AG04450 (cell line): ENCODE results near the gene OPCML. TPM values are rescaled to one million over a fixed set of nuclear protein-coding genes. Genes with fewer than 3 reads are reported as not detected.

Source experiments
- CTCF ChIA-PET: fragments of 300-600, 350-600 bp; formaldehyde crosslinking; extraction: SDS; loops from one replicate; lab custom pipeline; 2022; ENCODE audit warnings: antibody characterized with exemption, inconsistent platforms; lab: Charles Lee
- POLR2A ChIA-PET: fragments of 350-600 bp; formaldehyde crosslinking; extraction: SDS; loops from one replicate; lab custom pipeline; 2021; ENCODE audit warnings: antibody characterized with exemption, inconsistent platforms; lab: Yijun Ruan, JAX
- DNase-seq: peaks from one replicate; pipeline ENCODE4 v3.0.0-alpha.2; 2011; ENCODE audit warnings: low read depth, low spot score
- H3K27ac ChIP-seq: one replicate; pipeline ENCODE4 v1.5.1; 2012; ENCODE audit warnings: low read depth, low read length, control low read depth
- H3K27me3 ChIP-seq: one replicate; pipeline ENCODE4 v1.6.0; 2012; ENCODE audit warnings: low read length; ENCODE audit not compliant: control insufficient read depth, insufficient read depth
- H3K4me3 ChIP-seq: 2 replicates; pipeline ENCODE4 v1.5.1; 2011; ENCODE audit warnings: mild to moderate bottlenecking, low read depth, low read length, control low read depth
- H3K9me3 ChIP-seq: 2 replicates; pipeline ENCODE4 v1.5.1; 2012; ENCODE audit warnings: low read length; ENCODE audit not compliant: control insufficient read depth, insufficient read depth
- CTCF ChIP-seq: IDR thresholded peaks from 2 replicates; pipeline ENCODE4 v1.5.1; 2011; ENCODE audit warnings: low read depth, low read length, control low read depth, inconsistent platforms
- polyA plus RNA-seq: library from polyadenylated mRNA; depleted of rRNA; stranded (reverse); fragments of >200 nt; gene quantifications from 2 replicates; pipeline ENCODE4 v1.2.3, GENCODE V29; 2011

OPCML gene
- polyA plus RNA-seq, 1 experiment: 1.1 TPM

DNA sequence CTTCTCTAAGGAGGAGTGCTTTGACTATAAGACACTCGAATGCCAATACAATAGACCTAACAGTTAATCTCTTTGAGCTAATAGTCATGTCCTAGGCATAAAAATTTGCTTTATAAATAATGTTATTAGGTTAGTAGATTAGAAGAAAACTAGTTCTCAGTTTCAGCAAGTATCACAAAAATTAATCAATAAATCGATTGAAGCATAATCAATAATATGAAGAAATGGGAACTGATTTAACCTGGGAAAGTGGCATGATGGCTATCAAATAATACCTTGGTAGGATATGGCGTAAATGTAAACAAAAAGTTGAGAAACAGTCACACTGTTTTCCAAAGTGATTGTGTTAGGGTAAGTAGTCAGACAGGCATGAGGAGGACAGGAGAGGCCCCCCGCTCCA is 676.3 kb downstream of the OPCML start:
- Histone ChIP-seq H3K9me3 (peaks cover 3% of the 10 kb centered on the region; the same call in 1 of the 2 replicates), H3K27ac (no peak overlapping the region), H3K4me3 (no peak overlapping the region), H3K27me3 (no peaks in the 10 kb centered on the region)
- ChIA-PET POLR2A (no interaction called here), CTCF (no interaction called here)
- no peak for DNase-seq
- TF ChIP-seq CTCF: no peak

DNA sequence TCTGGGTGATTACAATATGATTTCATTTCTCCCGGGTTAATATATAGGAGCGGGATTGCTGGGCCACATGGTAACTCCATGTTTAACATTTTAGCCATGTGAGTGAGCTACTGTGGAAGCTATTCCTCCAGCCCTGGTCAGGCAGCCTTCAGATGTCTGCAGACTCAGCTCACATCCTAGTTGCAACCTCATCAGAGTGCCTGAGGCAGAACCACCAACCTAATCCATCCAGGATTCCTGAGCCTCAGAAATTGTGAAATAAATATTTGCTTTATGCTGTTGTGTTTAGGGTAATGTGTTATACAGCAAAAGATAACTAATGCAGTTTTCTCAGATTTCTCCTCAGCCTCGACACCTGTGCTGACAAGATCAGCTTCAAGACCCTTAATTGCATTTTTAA is 676.8 kb downstream of the OPCML start:
- Histone ChIP-seq H3K9me3 (peaks cover 3% of the 10 kb centered on the region; the same call in 1 of the 2 replicates), H3K27ac (no peak overlapping the region), H3K27me3 (no peaks in the 10 kb centered on the region), H3K4me3 (no peak overlapping the region)
- no peak for DNase-seq
- no peak for TF ChIP-seq CTCF
- ChIA-PET CTCF (no interaction called here), POLR2A (no interaction called here)

GRCh38 chr11:132853886-132854285 is 678.4 kb downstream of the OPCML start:
- CTCF ChIA-PET: interaction anchor here (0.6 kb wide), 1 partner anchor 67 kb away, joined by 3 read pairs; no protein-coding TSS in a partner anchor
- POLR2A ChIA-PET: no interaction called here
- no peak for DNase-seq
- Histone ChIP-seq H3K4me3 (no peak overlapping the region), H3K9me3 (peaks cover 3% of the 10 kb centered on the region; the same call in 1 of the 2 replicates), H3K27me3 (no peaks in the 10 kb centered on the region), H3K27ac (no peak overlapping the region)
- TF ChIP-seq CTCF: no peak

DNA sequence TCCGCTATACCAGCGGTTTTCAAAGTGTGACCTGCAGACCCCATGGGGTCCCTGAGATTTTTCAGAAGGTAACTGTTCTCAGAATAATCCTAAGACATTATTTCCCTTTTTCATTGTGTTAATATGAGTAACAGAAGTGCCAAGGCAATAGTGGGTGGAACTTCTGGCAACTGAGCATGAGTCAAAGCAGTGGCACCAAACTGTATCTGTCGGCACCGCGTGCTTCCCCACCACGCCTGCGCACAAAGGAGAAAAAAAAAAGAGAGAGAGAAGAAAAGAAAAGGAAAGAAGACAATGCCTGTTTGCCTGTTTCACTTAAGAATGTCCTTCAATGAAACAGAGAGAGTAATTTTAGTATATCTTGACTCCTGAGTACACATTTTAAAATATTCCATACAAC is 679.9 kb downstream of the OPCML start:
- no peak for TF ChIP-seq CTCF
- Histone ChIP-seq H3K4me3 (no peak overlapping the region), H3K9me3 (peaks cover 3% of the 10 kb centered on the region; the same call in 1 of the 2 replicates), H3K27ac (no peak overlapping the region), H3K27me3 (no peaks in the 10 kb centered on the region)
- POLR2A ChIA-PET: no interaction called here
- no peak for DNase-seq
- CTCF ChIA-PET: no interaction called here

GRCh38 chr11:132851247-132851646 is 681.1 kb downstream of the OPCML start:
- Histone ChIP-seq H3K4me3 (no peak overlapping the region), H3K27me3 (no peaks in the 10 kb centered on the region), H3K9me3 (peaks cover 3% of the 10 kb centered on the region; the same call in 1 of the 2 replicates), H3K27ac (no peak overlapping the region)
- ChIA-PET POLR2A (no interaction called here), CTCF (interaction anchor here (1.3 kb wide), 1 partner anchor 90 kb away, joined by 4 read pairs; no protein-coding TSS in a partner anchor)
- DNase-seq: no peak
- no peak for TF ChIP-seq CTCF
